DND-41 (cell line): Measurements from ENCODE around the gene GRB2.

Experiments used
- ATAC-seq: fragments of 200-7000 bp; cut with Tn5 transposase; 3 replicates; pipeline ENCODE4 v1.9.1; 2021; ENCODE audit warnings: low read depth; ENCODE audit not compliant: insufficient read depth
- DNase-seq: peaks from one replicate; pipeline ENCODE4 v3.0.0-alpha.2; 2020
- H2AFZ ChIP-seq: 2 replicates; pipeline ENCODE4 v1.6.0; 2012; ENCODE audit warnings: low read depth, low read length
- H3K27ac ChIP-seq: 2 replicates; pipeline ENCODE4 v1.5.1; 2012; ENCODE audit warnings: low read length, inconsistent platforms
- H3K27me3 ChIP-seq: fragments of 200-600 bp; sonication (generic); 2 replicates; pipeline ENCODE4 v1.6.0; 2012; ENCODE audit warnings: low read length, mild to moderate bottlenecking, inconsistent platforms; ENCODE audit not compliant: insufficient read depth, poor library complexity
- H3K36me3 ChIP-seq: 2 replicates; pipeline ENCODE4 v1.5.1; 2012; ENCODE audit warnings: low read length, inconsistent platforms; ENCODE audit not compliant: insufficient read depth
- H3K4me1 ChIP-seq: 2 replicates; pipeline ENCODE4 v1.5.1; 2012; ENCODE audit warnings: mild to moderate bottlenecking, low read length; ENCODE audit not compliant: insufficient read depth
- H3K4me2 ChIP-seq: 2 replicates; pipeline ENCODE4 v1.6.0; 2012; ENCODE audit warnings: mild to moderate bottlenecking, moderate library complexity, low read length, inconsistent platforms; ENCODE audit not compliant: insufficient read depth
- H3K4me3 ChIP-seq, 2 experiments: fragments of 200-600 bp in 1 of 2; shearing (Covaris generic) in 1 of 2; 2 replicates each; pipeline ENCODE4 v1.5.1; 2012 to 2016; ENCODE audit warnings: inconsistent platforms in 2 of 2, low read length in 2 of 2, mild to moderate bottlenecking in 2 of 2, low read depth in 1 of 2, moderate library complexity in 1 of 2
- H3K79me2 ChIP-seq: 2 replicates; pipeline ENCODE4 v1.6.0; 2012; ENCODE audit warnings: low read length, inconsistent platforms; ENCODE audit not compliant: insufficient read depth
- H3K9ac ChIP-seq: 2 replicates; pipeline ENCODE4 v1.6.0; 2012; ENCODE audit warnings: low read depth, mild to moderate bottlenecking, inconsistent platforms, low read length, moderate library complexity
- H3K9me3 ChIP-seq: 2 replicates; pipeline ENCODE4 v1.5.1; 2012; ENCODE audit warnings: low read length, moderate library complexity, mild to moderate bottlenecking, inconsistent platforms; ENCODE audit not compliant: insufficient read depth, severe bottlenecking
- H4K20me1 ChIP-seq: 2 replicates; pipeline ENCODE4 v1.6.0; 2012; ENCODE audit warnings: low read length; ENCODE audit not compliant: insufficient read depth
- CTCF ChIP-seq: IDR thresholded peaks from 2 replicates; pipeline ENCODE4 v1.5.1; 2012; ENCODE audit warnings: borderline replicate concordance, low read length, moderate library complexity, mild to moderate bottlenecking; ENCODE audit not compliant: poor library complexity, severe bottlenecking; ENCODE audit errors: extremely low read depth
- EZH2 ChIP-seq: IDR thresholded peaks from 3 replicates; pipeline ENCODE4 v1.6.1; 2012; ENCODE audit warnings: borderline replicate concordance, low read depth, mild to moderate bottlenecking, moderate library complexity, low read length, inconsistent platforms; ENCODE audit not compliant: severe bottlenecking

GRB2 gene

GRCh38 chr17:75334723-75335122 lies 70.8 kb downstream of the GRB2 start:
- Histone ChIP-seq H4K20me1 (no peaks in the 10 kb centered on the region), H3K9me3 (no peaks in the 10 kb centered on the region), H3K4me1 (peaks cover 85% of the 10 kb centered on the region), H3K36me3 (peaks cover 39% of the 10 kb centered on the region), H3K4me2 (no peak overlapping the region), H3K4me3 (no peak overlapping the region), H3K27ac (peak overlapping the region; percentile 88), H2AFZ (no peak overlapping the region), H3K9ac (no peak overlapping the region), H3K27me3 (no peaks in the 10 kb centered on the region), H3K79me2 (peaks cover 73% of the 10 kb centered on the region)
- DNase-seq (no peak), ATAC-seq (no peak)
- TF ChIP-seq EZH2, result no peak

DNA sequence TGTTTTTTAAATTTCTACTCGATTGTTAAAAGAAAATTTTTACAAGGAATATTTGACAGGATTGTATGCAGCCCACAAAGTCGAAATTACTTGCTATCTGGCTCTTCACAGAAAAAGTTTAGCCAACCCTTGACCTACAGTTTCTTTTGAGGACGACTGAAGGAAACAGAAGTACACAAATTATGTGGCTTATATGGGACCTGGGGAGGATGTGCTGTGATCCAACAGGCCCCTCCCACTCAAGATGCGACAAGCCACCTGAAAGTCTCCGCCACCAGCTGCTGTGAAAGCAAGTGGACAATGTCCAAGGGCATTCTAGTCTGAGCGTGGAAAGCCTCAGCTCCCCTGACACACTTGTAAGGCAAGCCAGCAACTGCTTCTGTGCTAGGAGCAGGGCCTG lies 73.8 kb downstream of the GRB2 start:
- no peak overlapping the region for H3K4me2 ChIP-seq
- H3K79me2 ChIP-seq, result peaks cover 97% of the 10 kb centered on the region
- no peaks in the 10 kb centered on the region for H4K20me1 ChIP-seq
- H3K9me3 ChIP-seq, result no peaks in the 10 kb centered on the region
- H2AFZ ChIP-seq, result no peak overlapping the region
- H3K36me3 ChIP-seq, result peaks cover 55% of the 10 kb centered on the region
- TF ChIP-seq CTCF (no peak), EZH2 (no peak)
- H3K27me3 ChIP-seq, result no peaks in the 10 kb centered on the region
- no peak overlapping the region for H3K4me3 ChIP-seq
- DNase-seq, result no peak
- H3K9ac ChIP-seq, result no peak overlapping the region
- ATAC-seq, result no peak
- H3K27ac ChIP-seq, result peak overlapping the region; percentile 70
- peaks cover 65% of the 10 kb centered on the region for H3K4me1 ChIP-seq

DNA sequence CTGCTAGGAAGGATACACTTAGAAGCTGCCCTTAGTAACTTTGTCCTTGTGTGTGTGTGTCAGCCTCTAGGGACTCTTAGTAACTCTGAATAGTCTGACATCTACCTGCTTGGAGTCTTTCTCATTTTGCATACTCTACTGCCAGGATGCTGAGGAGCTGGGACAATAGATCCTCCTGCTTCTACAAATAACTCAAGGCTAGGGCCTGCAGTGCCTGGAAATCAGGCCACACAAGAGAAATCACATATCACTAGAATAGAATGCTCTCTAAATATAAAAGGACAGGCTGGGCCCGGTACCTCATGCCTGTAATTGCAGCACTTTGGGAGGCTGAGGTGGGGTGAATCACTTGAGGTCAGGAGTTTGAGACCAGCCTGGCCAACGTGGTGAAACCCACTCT lies 77.7 kb downstream of the GRB2 start:
- H3K9ac ChIP-seq, result no peak overlapping the region

More for the DNA sequence above, 77.7 kb downstream of the GRB2 start:
- ATAC-seq (no peak), DNase-seq (no peak)
- Histone ChIP-seq H3K79me2 (peaks cover 92% of the 10 kb centered on the region), H3K4me2 (no peak overlapping the region), H3K9me3 (no peaks in the 10 kb centered on the region), H4K20me1 (no peaks in the 10 kb centered on the region), H2AFZ (no peak overlapping the region), H3K27ac (peak overlapping the region; percentile 58; the same call in 1 of the 2 replicates), H3K4me3 (no peak overlapping the region), H3K4me1 (peaks cover 59% of the 10 kb centered on the region), H3K36me3 (peaks cover 70% of the 10 kb centered on the region), H3K27me3 (no peaks in the 10 kb centered on the region)
- TF ChIP-seq CTCF (no peak), EZH2 (no peak)
